IMR-90 (cell line): ENCODE measurements around the gene ACE. TPM values are rescaled to one million over a fixed set of nuclear protein-coding genes. Genes with fewer than 3 reads are reported as not detected.

Experiments used
- ATAC-seq: fragments of 200-7000 bp; cut with Tn5 transposase; 2 replicates; pipeline ENCODE4 v1.9.1; 2020; ENCODE audit warnings: low read depth, mild to moderate bottlenecking, moderate library complexity
- BruUV-seq: library from RNA; stranded (reverse); fragments of 400-500 nt; replicated peaks from 2 replicates; lab custom pipeline; 2021; lab: Mats Ljungman, UMichigan
- CTCF ChIA-PET: fragments of 300-600 bp; formaldehyde crosslinking; extraction: SDS; loops from one replicate; lab custom pipeline; 2021; ENCODE audit warnings: antibody characterized with exemption; lab: Yijun Ruan, JAX
- POLR2A ChIA-PET: fragments of 300-600 bp; sonication (Branson Sonifier 250); formaldehyde crosslinking; loops from one replicate; lab custom pipeline; 2022; ENCODE audit warnings: antibody characterized with exemption; ENCODE audit not compliant: unreplicated experiment; lab: Charles Lee
- DNase-seq: peaks from one replicate; pipeline ENCODE4 v3.0.0; 2013
- H2AFZ ChIP-seq: replicated peaks from 2 replicates; pipeline ENCODE3; 2013; ENCODE audit warnings: low read length, mild to moderate bottlenecking; ENCODE audit not compliant: poor library complexity
- H2AK5ac ChIP-seq: 2 replicates; pipeline ENCODE4 v1.6.1; 2013; ENCODE audit warnings: low read depth, low read length, inconsistent platforms
- H2AK9ac ChIP-seq: replicated peaks from 2 replicates; pipeline ENCODE3; 2013; ENCODE audit warnings: mild to moderate bottlenecking, low read depth, low read length, moderate library complexity; ENCODE audit not compliant: poor library complexity
- H2BK120ac ChIP-seq: 2 replicates; pipeline ENCODE4 v1.6.1; 2013; ENCODE audit warnings: low read depth, low read length, inconsistent platforms
- H2BK15ac ChIP-seq: 3 replicates; pipeline ENCODE4 v1.6.1; 2013; ENCODE audit warnings: low read depth, low read length, inconsistent platforms
- H2BK20ac ChIP-seq: 2 replicates; pipeline ENCODE4 v1.6.1; 2013; ENCODE audit warnings: low read depth, mild to moderate bottlenecking, inconsistent platforms, low read length, moderate library complexity
- H2BK5ac ChIP-seq: 2 replicates; pipeline ENCODE4 v1.6.1; 2013; ENCODE audit warnings: mild to moderate bottlenecking, low read depth, low read length, inconsistent platforms; ENCODE audit not compliant: poor library complexity, severe bottlenecking
- H3K14ac ChIP-seq: replicated peaks from 2 replicates; pipeline ENCODE4 v1.6.1; 2013; ENCODE audit warnings: low read depth, low read length, inconsistent platforms
- H3K18ac ChIP-seq: 2 replicates; pipeline ENCODE4 v1.6.1; 2013; ENCODE audit warnings: low read depth, low read length, control low read depth
- H3K23ac ChIP-seq: 2 replicates; pipeline ENCODE4 v1.6.1; 2013; ENCODE audit warnings: low read depth, low read length, inconsistent platforms
- H3K27ac ChIP-seq: 2 replicates; pipeline ENCODE4 v1.5.1; 2013; ENCODE audit warnings: mild to moderate bottlenecking, control low read depth, low read length; ENCODE audit not compliant: insufficient read depth
- H3K27me3 ChIP-seq: 2 replicates; pipeline ENCODE4 v1.6.1; 2013; ENCODE audit warnings: low read length; ENCODE audit not compliant: control insufficient read depth, insufficient read depth
- H3K36me3 ChIP-seq: 2 replicates; pipeline ENCODE4 v1.6.1; 2013; ENCODE audit warnings: low read length, mixed read lengths; ENCODE audit not compliant: control insufficient read depth, insufficient read depth
- H3K4ac ChIP-seq: 2 replicates; pipeline ENCODE4 v1.6.1; 2013; ENCODE audit warnings: low read depth, low read length, inconsistent platforms
- H3K4me1 ChIP-seq: 2 replicates; pipeline ENCODE4 v1.6.1; 2013; ENCODE audit warnings: low read length, mixed read lengths; ENCODE audit not compliant: control insufficient read depth, insufficient read depth
- H3K4me2 ChIP-seq: 2 replicates; pipeline ENCODE4 v1.6.1; 2013; ENCODE audit warnings: low read depth, mild to moderate bottlenecking, control low read depth, low read length, moderate library complexity
- H3K4me3 ChIP-seq: 2 replicates; pipeline ENCODE4 v1.5.1; 2013; ENCODE audit warnings: low read depth, mild to moderate bottlenecking, control low read depth, low read length, moderate library complexity; ENCODE audit not compliant: insufficient read depth
- H3K56ac ChIP-seq: 2 replicates; pipeline ENCODE4 v1.6.1; 2013; ENCODE audit warnings: low read length, inconsistent platforms; ENCODE audit not compliant: insufficient read depth; ENCODE audit errors: extremely low read depth
- H3K79me1 ChIP-seq, 2 experiments: 2 replicates each; pipeline ENCODE4 v1.6.1; 2013; ENCODE audit warnings: low read length in 2 of 2, inconsistent platforms in 1 of 2, low read depth in 1 of 2
- H3K9ac ChIP-seq: 2 replicates; pipeline ENCODE4 v1.6.1; 2013; ENCODE audit warnings: low read depth, low read length, control low read depth
- H3K9me1 ChIP-seq: 2 replicates; pipeline ENCODE4 v1.6.1; 2013; ENCODE audit warnings: low read length, inconsistent platforms; ENCODE audit not compliant: insufficient read depth
- H3K9me3 ChIP-seq: 2 replicates; pipeline ENCODE4 v1.6.1; 2013; ENCODE audit warnings: low read length; ENCODE audit not compliant: control insufficient read depth, insufficient read depth
- H4K20me1 ChIP-seq: 2 replicates; pipeline ENCODE4 v1.6.1; 2013; ENCODE audit warnings: low read length, inconsistent platforms; ENCODE audit not compliant: insufficient read depth
- H4K5ac ChIP-seq: 2 replicates; pipeline ENCODE4 v1.6.1; 2013; ENCODE audit warnings: mild to moderate bottlenecking, low read depth, low read length, control low read depth
- H4K8ac ChIP-seq, 2 experiments: 2 replicates each; pipeline ENCODE4 v1.6.1; 2013; ENCODE audit warnings: low read depth in 2 of 2, low read length in 2 of 2, control low read depth in 1 of 2, inconsistent platforms in 1 of 2
- H4K91ac ChIP-seq: 2 replicates; pipeline ENCODE4 v1.6.1; 2013; ENCODE audit warnings: low read depth, low read length, inconsistent platforms; ENCODE audit not compliant: insufficient read depth
- FOS ChIP-seq: fragments of 150-350 bp; IDR thresholded peaks from 2 replicates; pipeline ENCODE4 v1.6.1; 2016; ENCODE audit warnings: low read depth, low read length
- MAZ ChIP-seq: IDR thresholded peaks from 2 replicates; pipeline ENCODE4 v1.6.1; 2012; ENCODE audit warnings: low read depth, mild to moderate bottlenecking, low read length, improper control_type of control experiment, moderate library complexity, borderline replicate concordance
- RAD21 ChIP-seq: IDR thresholded peaks from 2 replicates; pipeline ENCODE4 v1.6.1; 2012; ENCODE audit warnings: low read length, improper control_type of control experiment
- SMC3 ChIP-seq: fragments of 150-350 bp; IDR thresholded peaks from 2 replicates; pipeline ENCODE4 v1.6.1; 2016; ENCODE audit warnings: low read depth, mild to moderate bottlenecking, antibody characterized with exemption, low read length, moderate library complexity
- USF2 ChIP-seq: fragments of 150-350 bp; IDR thresholded peaks from 2 replicates; pipeline ENCODE4 v1.6.1; 2017; ENCODE audit warnings: mild to moderate bottlenecking, antibody characterized with exemption, low read length, low read depth
- WGBS, 2 experiments: methylation state at CpG; one replicate each; pipeline versions ENCODE4 v1.1.5 to v1.1.7; 2013; ENCODE audit warnings: missing lambda C conversion rate in 2 of 2; ENCODE audit not compliant: insufficient read length in 1 of 2; ENCODE audit errors: extremely low coverage in 2 of 2; 5-methylcytosine and 5-hydroxymethylcytosine counted together
- dilution Hi-C: fragments of 300-500 bp; cut with HindIII; formaldehyde crosslinking; loops from one replicate; pipeline ENCODE4 v1.14.3; 2018; ENCODE audit warnings: low sequenced_read_pairs; ENCODE audit not compliant: unreplicated experiment
- in situ Hi-C: fragments of 300-500 bp; cut with MboI; formaldehyde crosslinking; loops from 3 replicates; pipeline ENCODE4 v1.14.3; 2019; ENCODE audit warnings: low sequenced_read_pairs, inconsistent platforms, mixed read lengths
- intact Hi-C: fragments of 100-400 bp; cut with micrococcal nuclease; formaldehyde crosslinking; loops from 2 replicates; pipeline ENCODE4 v1.10.0; 2022
- polyA plus RNA-seq, 3 experiments: library from polyadenylated mRNA; depleted of rRNA; stranded (reverse); fragments of >200 nt; gene quantifications; 2 replicates each; pipeline ENCODE4 v1.2.3, GENCODE V29; 2012; ENCODE audit warnings: low replicate concordance in 1 of 3
- total RNA-seq: library from RNA; depleted of rRNA; stranded (reverse); fragments of >200 nt; gene quantifications from 2 replicates; pipeline ENCODE4 v1.2.3, GENCODE V29; 2012
- TF ChIP-seq, protein P1 (sequence below): conservative IDR thresholded peaks from 2 replicates; pipeline ENCODE4 v1.5.1; 2012; ENCODE audit warnings: mild to moderate bottlenecking, low read depth, low read length, improper control_type of control experiment

ACE gene
- total and polyA plus RNA-seq, 2 of the 4 experiments (the other 2 are of a cell fraction), result 1.4 to 5.8 TPM

- no peak overlapping the region for H3K18ac ChIP-seq
- H3K9me1 ChIP-seq, result no peaks in the 10 kb centered on the region
- intact Hi-C loops (no loop called here), in situ Hi-C loops (no loop called here), dilution Hi-C loops (no loop called here)
- no peak overlapping the region for H2BK120ac ChIP-seq
- no peak overlapping the region for H2AK5ac ChIP-seq
- H2BK20ac ChIP-seq, result no peak overlapping the region
- peaks cover 4% of the 10 kb centered on the region for H3K4me1 ChIP-seq
- H3K9me3 ChIP-seq, result no peaks in the 10 kb centered on the region
- no peak overlapping the region for H3K27ac ChIP-seq
- peak overlapping the region; percentile 42 for H2AK9ac ChIP-seq
- H3K9ac ChIP-seq, result no peak overlapping the region
- H3K79me1 ChIP-seq, result no peaks in the 10 kb centered on the region
- H3K23ac ChIP-seq, result no peak overlapping the region; the same call in 1 of the 2 replicates
- BruUV-seq, result no TSS peak
- no peak overlapping the region for H4K91ac ChIP-seq
- H2BK15ac ChIP-seq, result no peak overlapping the region
- POLR2A ChIA-PET, result no interaction called here
- H2AFZ ChIP-seq, result no peak overlapping the region
- H3K56ac ChIP-seq, result no peak overlapping the region
- H2BK5ac ChIP-seq, result no peak overlapping the region
- CTCF ChIA-PET, result no interaction called here
- H4K8ac ChIP-seq, result no peak overlapping the region
- no peaks in the 10 kb centered on the region for H4K20me1 ChIP-seq
- H3K4me2 ChIP-seq, result no peak overlapping the region
- no peak for ATAC-seq
- TF ChIP-seq FOS, result no peak
- TF ChIP-seq, protein P1, sequence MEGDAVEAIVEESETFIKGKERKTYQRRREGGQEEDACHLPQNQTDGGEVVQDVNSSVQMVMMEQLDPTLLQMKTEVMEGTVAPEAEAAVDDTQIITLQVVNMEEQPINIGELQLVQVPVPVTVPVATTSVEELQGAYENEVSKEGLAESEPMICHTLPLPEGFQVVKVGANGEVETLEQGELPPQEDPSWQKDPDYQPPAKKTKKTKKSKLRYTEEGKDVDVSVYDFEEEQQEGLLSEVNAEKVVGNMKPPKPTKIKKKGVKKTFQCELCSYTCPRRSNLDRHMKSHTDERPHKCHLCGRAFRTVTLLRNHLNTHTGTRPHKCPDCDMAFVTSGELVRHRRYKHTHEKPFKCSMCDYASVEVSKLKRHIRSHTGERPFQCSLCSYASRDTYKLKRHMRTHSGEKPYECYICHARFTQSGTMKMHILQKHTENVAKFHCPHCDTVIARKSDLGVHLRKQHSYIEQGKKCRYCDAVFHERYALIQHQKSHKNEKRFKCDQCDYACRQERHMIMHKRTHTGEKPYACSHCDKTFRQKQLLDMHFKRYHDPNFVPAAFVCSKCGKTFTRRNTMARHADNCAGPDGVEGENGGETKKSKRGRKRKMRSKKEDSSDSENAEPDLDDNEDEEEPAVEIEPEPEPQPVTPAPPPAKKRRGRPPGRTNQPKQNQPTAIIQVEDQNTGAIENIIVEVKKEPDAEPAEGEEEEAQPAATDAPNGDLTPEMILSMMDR, result peak; percentile 25; the same call in 1 of the 2 replicates
- TF ChIP-seq USF2, result no peak
- no peak for TF ChIP-seq MAZ
- peak; percentile 23; the same call in 1 of the 2 replicates for TF ChIP-seq SMC3
- peak; percentile 18; the same call in 1 of the 2 replicates for TF ChIP-seq RAD21
- H3K14ac ChIP-seq, result no peak overlapping the region
- no peaks in the 10 kb centered on the region for H3K36me3 ChIP-seq
- H3K4ac ChIP-seq, result no peak overlapping the region
- whole genome bisulfite sequencing, 2 experiments, result 100% methylated on average over 3 of the region's 11 CpGs; no CpG with 5 or more reads in 1 of the 2 experiments
- H4K5ac ChIP-seq, result no peak overlapping the region
- DNase-seq, result no peak
- H3K27me3 ChIP-seq, result no peaks in the 10 kb centered on the region
- no peak overlapping the region for H3K4me3 ChIP-seq
Observed at GRCh38 chr17:63442549-63443035, 34.3 kb upstream of the ACE start.
